ENCODE results near the gene DOCK10.
A peak's percentile ranks its signal among the peaks of the same experiment; 100 is the strongest.

DOCK10 gene

DNA sequence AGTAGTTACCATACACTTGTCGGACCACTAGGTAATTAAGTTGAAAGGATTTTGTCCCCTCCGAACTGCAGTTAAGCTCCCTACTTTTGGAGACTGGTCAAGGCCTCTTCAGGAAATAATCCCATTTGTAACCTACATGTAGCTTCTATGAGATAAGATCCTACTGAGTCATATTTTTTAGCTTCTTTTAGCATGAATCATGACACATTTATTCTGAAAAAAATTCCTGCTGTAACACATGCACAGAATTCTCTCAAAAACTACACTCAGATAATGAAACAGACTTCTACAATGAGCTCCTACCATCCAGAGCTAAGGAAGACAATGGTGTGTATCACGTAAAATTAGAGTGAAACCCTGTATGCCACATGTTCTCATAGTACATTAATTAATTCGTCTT is 225.5 kb downstream of the DOCK10 start:
- no peak for DNase-seq

DNA sequence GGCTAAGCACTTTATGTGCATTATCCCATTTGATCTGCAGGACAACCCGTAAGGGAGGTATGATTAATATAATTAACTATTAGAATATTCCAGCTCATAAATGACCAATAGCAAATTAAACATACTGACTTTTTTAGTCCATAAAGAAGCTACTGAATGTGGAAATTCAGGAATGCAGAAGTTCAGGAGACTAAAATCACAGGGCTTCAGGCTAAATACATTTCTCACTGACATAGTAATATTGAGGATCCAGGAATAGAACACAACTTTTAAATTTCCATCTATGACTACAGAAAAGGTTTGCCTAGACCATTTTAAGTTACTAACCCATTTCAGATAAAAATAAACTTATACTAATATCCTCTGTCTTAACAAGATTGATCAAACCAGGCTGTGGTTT is 228.7 kb downstream of the DOCK10 start:
- no peak for DNase-seq

GRCh38 chr2:224807153-224807964 is 234.9 kb downstream of the DOCK10 start:
- DNase-seq, result no peak

- DNase-seq, result no peak
Observed at GRCh38 chr2:224803930-224804329, 238.3 kb downstream of the DOCK10 start.

DNA sequence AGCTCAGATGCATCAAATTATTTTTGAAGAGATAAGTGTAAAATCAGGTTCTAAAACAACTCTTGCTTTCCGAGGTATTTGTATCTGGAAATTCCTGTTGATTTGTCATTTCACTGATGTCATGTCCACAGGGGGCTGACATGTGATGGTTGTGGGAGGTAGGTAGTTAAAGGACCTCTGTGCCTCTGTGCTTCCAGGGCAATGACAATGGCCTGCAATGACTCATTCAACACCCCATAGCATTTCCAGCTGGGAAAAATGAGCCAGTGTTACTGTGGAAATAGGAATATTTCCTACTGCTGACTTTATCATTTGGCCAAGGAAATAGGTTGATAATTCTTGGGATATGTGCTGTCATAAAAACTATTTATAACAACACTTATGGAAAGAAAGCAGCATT is 239.9 kb downstream of the DOCK10 start:
- no peak for DNase-seq

DNA sequence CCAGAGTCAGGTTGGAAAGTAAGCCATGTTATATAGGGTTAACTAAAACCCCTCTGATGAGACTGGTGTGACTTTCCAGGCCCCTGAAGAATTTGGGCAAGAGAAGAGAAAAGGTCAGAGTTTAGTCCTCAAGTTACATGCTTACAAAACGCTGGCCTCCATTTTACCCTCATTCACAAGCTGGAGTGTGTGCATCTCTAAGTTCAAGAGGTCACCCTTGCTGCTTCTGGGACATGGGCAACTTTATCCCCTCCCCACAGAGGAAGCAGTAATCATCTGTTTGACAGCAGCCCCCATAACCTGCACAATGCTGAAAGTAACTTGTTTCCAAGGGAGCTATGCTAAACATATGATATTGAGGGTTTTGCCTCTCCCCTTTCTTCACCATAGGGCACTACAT is 240.9 kb downstream of the DOCK10 start:
- no peak for DNase-seq

- DNase-seq, result no peak
Observed at GRCh38 chr2:224799691-224800090, 242.6 kb downstream of the DOCK10 start.

GRCh38 chr2:224798180-224798579 is 244.1 kb downstream of the DOCK10 start:
- DNase-seq, result no peak

GRCh38 chr2:224796695-224797305 is 245.5 kb downstream of the DOCK10 start:
- no peak for DNase-seq

GRCh38 chr2:224793946-224794345 is 248.3 kb downstream of the DOCK10 start:
- no peak for DNase-seq

GRCh38 chr2:224786848-224787247 is 255.4 kb downstream of the DOCK10 start:
- no peak for DNase-seq

- no peak for DNase-seq
Observed at GRCh38 chr2:224781400-224781799, 260.9 kb downstream of the DOCK10 start.

- no peak for DNase-seq
Observed at GRCh38 chr2:224780823-224781222, 261.4 kb downstream of the DOCK10 start.

DNA sequence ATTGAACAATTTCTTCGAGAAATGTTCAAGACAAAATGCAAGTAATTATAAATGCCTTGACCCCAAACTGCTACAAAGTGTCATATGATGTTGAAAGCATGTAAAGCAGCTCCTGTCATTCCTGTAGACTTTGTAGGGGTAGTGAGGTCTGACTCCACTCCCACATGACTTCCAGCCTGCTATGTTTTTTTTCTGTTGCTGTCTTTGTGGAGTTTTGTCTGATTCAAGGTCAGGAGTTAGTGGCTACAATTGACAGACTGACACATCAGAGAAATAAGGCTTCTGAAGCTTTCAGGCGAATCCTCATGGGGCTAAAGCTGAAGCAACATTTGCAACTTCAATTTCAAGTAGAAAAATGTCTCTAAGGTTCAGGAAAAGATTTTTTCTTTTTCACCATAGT is 262.2 kb downstream of the DOCK10 start:
- DNase-seq, result no peak

DNA sequence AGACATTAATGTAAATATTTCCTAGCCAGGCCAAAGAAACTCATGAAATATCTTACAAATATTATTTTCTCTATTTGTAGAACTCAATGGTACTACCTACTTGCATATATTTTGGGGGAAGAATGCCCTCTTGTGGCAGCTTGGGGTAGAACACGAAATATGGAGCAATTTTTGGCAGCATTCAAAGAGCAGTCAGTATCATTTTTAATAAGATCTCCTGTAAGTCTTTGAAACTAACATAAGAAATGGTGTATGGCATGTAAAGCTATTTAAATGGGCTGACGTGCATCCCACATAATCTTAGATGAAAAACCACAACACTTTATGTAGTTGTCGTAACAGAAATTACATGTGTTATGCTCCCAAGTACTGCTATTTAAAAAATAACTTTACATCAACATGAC is 263.8 kb downstream of the DOCK10 start:
- DNase-seq, result no peak

- no peak for DNase-seq
Observed at GRCh38 chr2:224777559-224777930, 264.7 kb downstream of the DOCK10 start.

DNA sequence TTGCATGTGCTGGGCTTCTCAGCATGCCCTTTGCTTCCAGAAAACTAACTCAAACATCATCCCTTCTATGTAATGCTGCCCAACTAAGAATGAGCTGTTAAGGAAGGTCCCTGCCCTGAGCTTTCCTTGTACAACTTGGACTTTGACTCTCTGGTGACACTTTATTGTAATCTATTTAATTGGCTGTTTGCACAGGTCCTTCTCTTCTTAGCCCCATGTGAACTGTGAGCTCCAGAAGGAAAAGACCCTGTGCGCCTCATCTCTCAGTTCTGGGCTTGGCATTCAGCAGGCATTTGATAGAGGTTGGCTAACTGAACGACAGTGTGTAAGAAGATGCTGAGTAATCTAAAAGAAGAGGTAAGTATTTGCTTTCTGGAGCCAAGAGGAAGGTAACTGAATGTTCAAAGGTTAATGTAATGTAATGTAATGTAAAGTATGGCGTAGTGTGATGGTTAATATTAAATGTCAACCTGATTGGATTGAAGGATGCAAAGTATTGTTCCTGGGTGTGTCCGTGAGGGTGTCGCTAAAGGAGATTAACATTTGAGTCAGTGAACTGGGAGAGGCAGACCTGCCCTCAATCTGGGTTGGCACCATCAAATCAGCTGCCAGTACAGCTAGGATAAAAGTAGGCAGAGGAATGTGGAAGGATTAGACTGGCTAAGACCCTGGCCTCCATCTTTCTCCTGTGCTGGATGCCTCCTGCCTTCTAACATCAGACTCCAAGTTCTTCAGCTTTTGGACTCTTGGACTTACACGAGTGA is 265.3 kb downstream of the DOCK10 start:
- DNase-seq, result no peak

- DNase-seq, result no peak
Observed at GRCh38 chr2:224775647-224776046, 266.6 kb downstream of the DOCK10 start.

GRCh38 chr2:224774735-224775134 is 267.5 kb downstream of the DOCK10 start:
- DNase-seq, result no peak

DNA sequence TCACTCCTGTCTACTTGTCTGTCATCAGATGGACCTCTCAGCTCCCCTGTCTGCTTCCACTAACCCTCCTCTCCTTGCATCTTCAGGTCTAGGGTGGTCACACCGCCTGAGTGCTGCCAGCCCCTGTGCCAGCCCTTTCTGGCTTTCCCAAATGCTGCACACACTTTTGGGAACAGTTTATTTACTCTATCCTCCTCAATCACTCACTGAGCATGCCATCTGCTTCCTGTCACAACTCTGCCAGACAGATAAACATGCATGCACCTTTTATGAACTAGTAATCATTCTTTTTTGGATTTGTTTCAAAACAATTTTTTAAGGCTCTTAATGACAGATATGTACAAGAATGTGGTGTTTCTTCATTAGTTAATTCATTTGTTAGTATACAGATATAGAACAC is 269.8 kb downstream of the DOCK10 start:
- DNase-seq, result peak; percentile 4

- DNase-seq, result no peak
Observed at GRCh38 chr2:224769489-224769888, 272.8 kb downstream of the DOCK10 start.

- DNase-seq, result no peak
Observed at GRCh38 chr2:224764565-224765236, 277.6 kb downstream of the DOCK10 start.

GRCh38 chr2:224757934-224758548 is 284.2 kb downstream of the DOCK10 start:
- DNase-seq, result no peak

Data from NCI-H1105 (cell line).